HepG2 (cell line): ENCODE data around the gene FKTN. TPM values are rescaled to one million over a fixed set of nuclear protein-coding genes. Genes with fewer than 3 reads are reported as not detected.

Source experiments
- ATAC-seq: fragments of 200-7000 bp; cut with Tn5 transposase; 3 replicates; pipeline ENCODE4 v1.9.1; 2020; ENCODE audit warnings: mild to moderate bottlenecking, moderate library complexity
- Bru-seq: library from RNA; stranded (reverse); fragments of 400-500 nt; gene quantifications from one replicate; lab custom pipeline; 2021; lab: Mats Ljungman, UMichigan
- BruChase-seq, 2 experiments: library from RNA; stranded (reverse); fragments of 400-500 nt; gene quantifications; one replicate each; lab custom pipeline; 2021; lab: Mats Ljungman, UMichigan
- BruUV-seq: library from RNA; stranded (reverse); fragments of 400-500 nt; replicated peaks from 2 replicates; lab custom pipeline; 2021; lab: Mats Ljungman, UMichigan
- CTCF ChIA-PET: fragments of 300-600 bp; formaldehyde crosslinking; extraction: SDS; loops from one replicate; lab custom pipeline; 2021; ENCODE audit warnings: low total read pairs, inconsistent platforms, low intra/inter-chr PET ratio; lab: Yijun Ruan, JAX
- POLR2A ChIA-PET: fragments of 350-600 bp; sonication (Branson Sonifier 250); formaldehyde crosslinking; loops from one replicate; lab custom pipeline; 2020; ENCODE audit warnings: antibody characterized with exemption, inconsistent platforms; lab: Yijun Ruan, JAX
- DNase-seq: peaks from one replicate; pipeline ENCODE4 v3.0.0-alpha.2; 2015; ENCODE audit warnings: low spot score
- FAIRE-seq: peaks from 3 replicates; lab custom pipeline; 2011; peaks lifted over from hg19 to GRCh38; lab: Jason Lieb, UNC
- H2AFZ ChIP-seq: one replicate; pipeline ENCODE4 v1.6.1; 2011; ENCODE audit warnings: low read length, inconsistent platforms
- H3K27ac ChIP-seq: fragments of 300-600 bp; 3 replicates; pipeline ENCODE4 v1.8.0; 2011; ENCODE audit warnings: mixed run types, mild to moderate bottlenecking, mixed read lengths, low read length, inconsistent platforms; ENCODE audit not compliant: insufficient read depth; ENCODE audit errors: extremely low read length
- H3K27me3 ChIP-seq, 2 experiments: fragments of 200-600 bp in 1 of 2; 2 replicates in 1 of 2; 3 replicates in 1 of 2; pipeline versions ENCODE4 v1.6.0 to v1.8.0; 2011; ENCODE audit warnings: low read length in 2 of 2, mild to moderate bottlenecking in 2 of 2, moderate library complexity in 2 of 2, inconsistent platforms in 1 of 2; ENCODE audit not compliant: insufficient read depth in 2 of 2, control insufficient read depth in 1 of 2
- H3K36me3 ChIP-seq, 2 experiments: fragments of 200-600 bp in 1 of 2; replicated peaks in 1 of 2; 2 replicates in 1 of 2; 3 replicates in 1 of 2; pipeline versions ENCODE4 v1.5.1 to v1.8.0; 2011; ENCODE audit warnings: low read length in 2 of 2, inconsistent platforms in 1 of 2; ENCODE audit not compliant: insufficient read depth in 2 of 2, control insufficient read depth in 1 of 2
- H3K4me1 ChIP-seq: 2 replicates; pipeline ENCODE4 v1.5.1; 2012; ENCODE audit warnings: low read length, inconsistent platforms; ENCODE audit not compliant: insufficient read depth
- H3K4me2 ChIP-seq: 2 replicates; pipeline ENCODE4 v1.6.0; 2011; ENCODE audit warnings: low read depth, low read length, inconsistent platforms
- H3K4me3 ChIP-seq, 3 experiments: fragments of 200-600 bp in 1 of 3; sonication (generic), shearing (Covaris generic) in 1 of 3; replicated peaks in 1 of 3; 2 replicates each; pipeline ENCODE4 v1.5.1; 2011 to 2016; ENCODE audit warnings: low read length in 3 of 3, inconsistent platforms in 2 of 3, low read depth in 2 of 3, mild to moderate bottlenecking in 2 of 3, control low read depth in 1 of 3, mixed read lengths in 1 of 3; ENCODE audit not compliant: insufficient read depth in 1 of 3
- H3K79me2 ChIP-seq: one replicate; pipeline ENCODE4 v1.6.1; 2011; ENCODE audit warnings: low read length, inconsistent platforms; ENCODE audit not compliant: insufficient read depth
- H3K9ac ChIP-seq: 2 replicates; pipeline ENCODE4 v1.6.0; 2011; ENCODE audit warnings: mild to moderate bottlenecking, low read depth, low read length, inconsistent platforms; ENCODE audit not compliant: insufficient read depth
- H3K9me3 ChIP-seq: 2 replicates; pipeline ENCODE4 v1.5.1; 2012; ENCODE audit warnings: mild to moderate bottlenecking, low read length
- H4K20me1 ChIP-seq: 2 replicates; pipeline ENCODE4 v1.6.0; 2011; ENCODE audit warnings: inconsistent platforms, mild to moderate bottlenecking, low read length, moderate library complexity; ENCODE audit not compliant: insufficient read depth
- ASH2L ChIP-seq: fragments of 300-600, 200-600 bp; sonication (generic); IDR thresholded peaks from 2 replicates; pipeline ENCODE4 v1.7.0; 2017; ENCODE audit warnings: low read depth, mild to moderate bottlenecking, moderate library complexity, mixed read lengths, low read length; ENCODE audit not compliant: insufficient read length
- CEBPG ChIP-seq: IDR thresholded peaks from 2 replicates; pipeline ENCODE4 v1.6.1; 2016
- GATAD2A ChIP-seq: IDR thresholded peaks from 2 replicates; pipeline ENCODE4 v1.6.1; 2016
- HDAC2 ChIP-seq: sonication (generic); formaldehyde crosslinking; IDR thresholded peaks from 2 replicates; pipeline ENCODE4 v1.4.0; 2020; ENCODE audit warnings: missing genetic modification reagents
- HINFP ChIP-seq: sonication (generic); formaldehyde crosslinking; IDR thresholded peaks from 2 replicates; pipeline ENCODE4 v1.4.0; 2020; ENCODE audit warnings: low read depth, mild to moderate bottlenecking, missing genetic modification reagents
- PBX3 ChIP-seq: sonication (generic); formaldehyde crosslinking; IDR thresholded peaks from 2 replicates; pipeline ENCODE4 v1.8.1; 2023; ENCODE audit warnings: missing genetic modification reagents, inconsistent platforms, borderline replicate concordance
- RXRA ChIP-seq: sonication (generic); formaldehyde crosslinking; IDR thresholded peaks from 2 replicates; pipeline ENCODE4 v1.5.1; 2020; ENCODE audit warnings: missing genetic modification reagents
- THAP9 ChIP-seq: sonication (generic); formaldehyde crosslinking; IDR thresholded peaks from 2 replicates; pipeline ENCODE4; 2020; ENCODE audit warnings: missing genetic modification reagents, mild to moderate bottlenecking, borderline replicate concordance
- ZBTB20 ChIP-seq: sonication (generic); formaldehyde crosslinking; IDR thresholded peaks from 2 replicates; pipeline ENCODE4 v1.8.1; 2023; ENCODE audit warnings: missing genetic modification reagents, low read depth, mild to moderate bottlenecking, borderline replicate concordance
- ZNF430 ChIP-seq: sonication (generic); formaldehyde crosslinking; IDR thresholded peaks from 2 replicates; pipeline ENCODE4 v1.9.0; 2021; ENCODE audit warnings: mild to moderate bottlenecking, missing genetic modification reagents
- ZNF446 ChIP-seq: sonication (generic); formaldehyde crosslinking; IDR thresholded peaks from 2 replicates; pipeline ENCODE4 v1.5.0; 2020; ENCODE audit warnings: mild to moderate bottlenecking, missing genetic modification reagents
- WGBS: methylation state at CpG from one replicate; pipeline ENCODE4 v1.1.6; 2017; ENCODE audit warnings: low lambda C conversion rate; 5-methylcytosine and 5-hydroxymethylcytosine counted together
- in situ Hi-C: cut with HindIII; loops from 2 replicates; pipeline ENCODE4 v1.10.0; 2017; ENCODE audit warnings: low pct_unique_long_range_greater_than_20kb; ENCODE audit not compliant: extremely low pct_ligation_motif_present
- intact Hi-C: fragments of 100-400 bp; cut with micrococcal nuclease; formaldehyde crosslinking; loops from one replicate; pipeline ENCODE4 v1.10.0; 2022; ENCODE audit not compliant: unreplicated experiment
- long read RNA-seq, 2 experiments: library from RNA in 1 of 2; library from polyadenylated mRNA in 1 of 2; stranded (forward) in 1 of 2; unstranded in 1 of 2; transcript quantifications; one replicate each; pipeline ENCODE4 v2.0.0, GENCODE V29; 2019 to 2022
- polyA minus RNA-seq, 3 experiments: library from RNA; depleted of rRNA, polyadenylated mRNA; stranded (reverse); fragments of >200 nt; gene quantifications; 2 replicates each; pipeline ENCODE4 v1.2.3, GENCODE V29; 2011; ENCODE audit warnings: low replicate concordance in 1 of 3
- polyA plus RNA-seq, 8 experiments: library from polyadenylated mRNA; depleted of rRNA in 3 of 8; stranded (reverse) in 7 of 8; unstranded in 1 of 8; fragments of >200 nt; fragmentation: Illumina TruSeq in 4 of 8; extraction: Trizol in 4 of 8; gene quantifications; 2 replicates each; pipeline versions ENCODE4 v1.2.1 to v1.2.3, GENCODE V29; 2011 to 2016; ENCODE audit warnings: low read depth in 4 of 8, missing spikeins in 1 of 8, mixed read lengths in 1 of 8; ENCODE audit not compliant: insufficient read depth in 1 of 8
- total RNA-seq, 5 experiments: library from RNA; depleted of rRNA; stranded (reverse); fragments of >200 nt; fragmentation: Illumina TruSeq; extraction: Trizol; gene quantifications; 2 replicates each; pipeline ENCODE4 v1.2.3, GENCODE V29; 2016; ENCODE audit warnings: low read depth in 1 of 5

The FKTN gene
- total RNA-seq (2016; rRNA removed; fragmentation: Illumina TruSeq; extraction: Trizol) (13.5 and 15.2 TPM in 2 replicates), polyA plus RNA-seq (2011; rRNA removed) (6.0 and 7.9 TPM in 2 replicates), polyA minus RNA-seq (2011; rRNA and poly(A)+ RNA removed; ENCODE audit: low replicate concordance) (10.7 and 19.3 TPM in 2 replicates), Bru-seq, nascent RNA (percentile 59 among the genes with signal in this experiment), BruChase-seq, experiment 1, labeled RNA remaining after a 6-hour chase (percentile 62 among the genes with signal in this experiment), BruChase-seq, experiment 2, labeled RNA remaining after a 2-hour chase (percentile 62 among the genes with signal in this experiment)
- total RNA-seq (2016; cell fraction: cytosol; rRNA removed; fragmentation: Illumina TruSeq; extraction: Trizol; ENCODE audit: low read depth), result 2.3 and 2.4 TPM in 2 replicates
- total RNA-seq (2016; cell fraction: insoluble cytoplasmic fraction; rRNA removed; fragmentation: Illumina TruSeq; extraction: Trizol), result 13.0 and 13.9 TPM in 2 replicates
- 3.4 and 6.2 TPM in 2 replicates for total RNA-seq (2016; cell fraction: membrane; rRNA removed; fragmentation: Illumina TruSeq; extraction: Trizol)
- total RNA-seq (2016; cell fraction: nucleus; rRNA removed; fragmentation: Illumina TruSeq; extraction: Trizol), result 29.5 and 32.0 TPM in 2 replicates
- 2.5 and 4.1 TPM in 2 replicates for polyA plus RNA-seq (2011; cell fraction: cytosol; rRNA removed)
- polyA plus RNA-seq (2011; cell fraction: nucleus; rRNA removed), result 6.7 and 8.6 TPM in 2 replicates
- polyA plus RNA-seq (2012), result 7.5 and 8.4 TPM in 2 replicates
- 0.49 and 0.57 TPM in 2 replicates for polyA plus RNA-seq (2016; cell fraction: cytosol; fragmentation: Illumina TruSeq; extraction: Trizol; ENCODE audit: low read depth)
- 7.3 and 7.7 TPM in 2 replicates for polyA plus RNA-seq (2016; cell fraction: insoluble cytoplasmic fraction; fragmentation: Illumina TruSeq; extraction: Trizol; ENCODE audit: low read depth)
- 1.0 and 1.5 TPM in 2 replicates for polyA plus RNA-seq (2016; cell fraction: membrane; fragmentation: Illumina TruSeq; extraction: Trizol; ENCODE audit: low read depth)
- polyA plus RNA-seq (2016; cell fraction: nucleus; fragmentation: Illumina TruSeq; extraction: Trizol; ENCODE audit: insufficient read depth, low read depth), result 16.1 and 16.6 TPM in 2 replicates
- polyA minus RNA-seq (2011; cell fraction: cytosol; rRNA and poly(A)+ RNA removed), result 5.7 and 5.8 TPM in 2 replicates
- polyA minus RNA-seq (2011; cell fraction: nucleus; rRNA and poly(A)+ RNA removed), result 24.7 and 35.3 TPM in 2 replicates
- long read RNA-seq, experiment 1, partial matches to known transcripts, result 3 of 4 reads
- long read RNA-seq, experiment 1, other reads (novel, unspliced or antisense), result 1 of 4 reads
- long read RNA-seq, experiment 2, partial matches to known transcripts, result 3 of 9 reads
- long read RNA-seq, experiment 2, other reads (novel, unspliced or antisense), result 5 of 9 reads

GRCh38 chr9:105557804-105558610 is at the start of gene FKTN:
Gene FKTN, plus strand, starts transcription at chr9:105558131. Its CDS starts 16,902 bp downstream, at chr9:105575033.
- Histone ChIP-seq H3K9me3 (peaks cover 16% of the 10 kb centered on the region), H3K4me2 (peak within 1 kb of the TSS; percentile 92), H3K36me3 (no peaks in the 10 kb centered on the region), H2AFZ (peak within 1 kb of the TSS; percentile 87), H3K27ac (peak within 1 kb of the TSS; percentile 35), H3K27me3 (no peaks in the 10 kb centered on the region; a peak in 1 of 5 replicates), H3K9ac (peak within 1 kb of the TSS; percentile 64), H4K20me1 (no peaks in the 10 kb centered on the region), H3K79me2 (peaks cover 8% of the 10 kb centered on the region), H3K4me3 (peak within 1 kb of the TSS; percentile 76 to 93 (median 90)), H3K4me1 (peaks cover 12% of the 10 kb centered on the region)
- FAIRE-seq, result peak; percentile 4
- under 1% methylated on average over 19 of the region's 49 CpGs for whole genome bisulfite sequencing
- intact Hi-C loops, result loop anchor here (5.0 kb wide), 2 partner anchors 111 to 131 kb away; partner anchors contain the start of gene FSD1L
- DNase-seq, result peak; percentile 73
- in situ Hi-C loops, result loop anchor here (10.0 kb wide), 1 partner anchor 57 kb away; no protein-coding TSS in a partner anchor
- POLR2A ChIA-PET, result interaction anchor here (0.6 kb wide), 1 partner anchor 1681 kb away, joined by 3 read pairs; no protein-coding TSS in a partner anchor
- CTCF ChIA-PET, result no interaction called here
- ATAC-seq, result peak; percentile 95
- TSS peak; percentile 77 for BruUV-seq
- TF ChIP-seq ZNF446 (CRISPR knock-in tag) (no peak), ZBTB20 (CRISPR knock-in tag) (peak; percentile 76; the same call in 1 of the 2 replicates), RXRA (CRISPR knock-in tag) (peak; percentile 55), ZNF430 (CRISPR knock-in tag) (no peak), ASH2L (peak; percentile 76), HDAC2 (peak; percentile 71; the same call in 1 of the 2 replicates), CEBPG (CRISPR knock-in tag) (0 out of 2 replicates have a peak, but pooled peaks have one; percentile 10), HINFP (CRISPR knock-in tag) (no peak), THAP9 (CRISPR knock-in tag) (peak; percentile 82; the same call in 1 of the 2 replicates), GATAD2A (CRISPR knock-in tag) (0 out of 2 replicates have a peak, but pooled peaks have one; percentile 21), PBX3 (CRISPR knock-in tag) (no peak)
